Gastrocnemius medialis (tissue), 4 donors: ENCODE data around the gene GRK7.

Experiments used
- POLR2A ChIP-seq, 2 donors: fragments of 450-650 bp; IDR thresholded peaks; one replicate each; pipeline ENCODE4 v1.6.1; 2017; ENCODE audit warnings: antibody characterized with exemption in 2 of 2, mild to moderate bottlenecking in 2 of 2, moderate library complexity in 2 of 2
- TF ChIP-seq, protein P1 (sequence below), 5 experiments: fragments of 450-650 bp in 3 of 5; fragments of 200-600 bp in 2 of 5; sonication (generic) in 2 of 5; IDR thresholded peaks in 4 of 5; conservative IDR thresholded peaks in 1 of 5; 1 replicate in 4 of 5; 2 replicates in 1 of 5; pipeline ENCODE4 v1.5.1; 2016 to 2019; ENCODE audit warnings: antibody characterized with exemption in 5 of 5, mild to moderate bottlenecking in 3 of 5, moderate library complexity in 3 of 5

DNA sequence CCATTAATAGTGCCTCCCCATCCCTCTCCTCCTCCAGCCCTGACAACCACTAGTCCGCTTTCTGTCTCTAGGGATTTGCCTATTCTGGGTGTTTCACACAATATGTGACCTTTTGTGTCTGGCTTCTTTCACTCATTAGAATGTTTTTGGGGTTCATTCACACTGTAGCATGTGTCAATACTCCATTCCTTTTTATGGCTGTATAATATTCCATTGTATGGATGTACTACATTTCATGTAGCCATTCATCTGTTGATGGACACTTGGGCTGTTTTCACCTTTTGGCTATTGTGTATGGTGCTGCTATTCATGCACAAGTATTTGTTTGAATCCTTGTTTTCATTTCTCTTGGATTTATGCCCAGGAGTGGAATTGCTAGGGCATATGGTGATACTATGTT is 16.5 kb downstream of the GRK7 start:
- TF ChIP-seq POLR2A (IDR thresholded peaks at IDR 0.05) = no peak
- TF ChIP-seq, protein P1, sequence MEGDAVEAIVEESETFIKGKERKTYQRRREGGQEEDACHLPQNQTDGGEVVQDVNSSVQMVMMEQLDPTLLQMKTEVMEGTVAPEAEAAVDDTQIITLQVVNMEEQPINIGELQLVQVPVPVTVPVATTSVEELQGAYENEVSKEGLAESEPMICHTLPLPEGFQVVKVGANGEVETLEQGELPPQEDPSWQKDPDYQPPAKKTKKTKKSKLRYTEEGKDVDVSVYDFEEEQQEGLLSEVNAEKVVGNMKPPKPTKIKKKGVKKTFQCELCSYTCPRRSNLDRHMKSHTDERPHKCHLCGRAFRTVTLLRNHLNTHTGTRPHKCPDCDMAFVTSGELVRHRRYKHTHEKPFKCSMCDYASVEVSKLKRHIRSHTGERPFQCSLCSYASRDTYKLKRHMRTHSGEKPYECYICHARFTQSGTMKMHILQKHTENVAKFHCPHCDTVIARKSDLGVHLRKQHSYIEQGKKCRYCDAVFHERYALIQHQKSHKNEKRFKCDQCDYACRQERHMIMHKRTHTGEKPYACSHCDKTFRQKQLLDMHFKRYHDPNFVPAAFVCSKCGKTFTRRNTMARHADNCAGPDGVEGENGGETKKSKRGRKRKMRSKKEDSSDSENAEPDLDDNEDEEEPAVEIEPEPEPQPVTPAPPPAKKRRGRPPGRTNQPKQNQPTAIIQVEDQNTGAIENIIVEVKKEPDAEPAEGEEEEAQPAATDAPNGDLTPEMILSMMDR (IDR thresholded peaks at IDR 0.05 in 4 of 5, conservative IDR thresholded peaks at IDR 0.05 in 1 of 5) = no peak
